ENCODE measurements around the gene LAMB1.

GRCh38 chr7:107957436-107957835 is 45.5 kb downstream of the LAMB1 start:
- TF ChIP-seq CTCF (IDR thresholded peaks at IDR 0.05; ENCODE audit: low read depth, low read length) (no peak), EZH2phosphoT487 (IDR thresholded peaks at IDR 0.05; ENCODE audit: low read depth) (no peak)

Data from OCI-LY3 (cell line).